HG02870 (cell line): Measurements from ENCODE around the gene HIKESHI.

Experiments used
- ATAC-seq: cut with Tn5 transposase; IDR thresholded peaks from one replicate; pipeline ENCODE4 v1.9.1; 2021; ENCODE audit warnings: mild to moderate bottlenecking, moderate library complexity; ENCODE audit not compliant: unreplicated experiment

HIKESHI gene

GRCh38 chr11:86374069-86374468 lies 72.0 kb downstream of the HIKESHI start:
- ATAC-seq: no peak

DNA sequence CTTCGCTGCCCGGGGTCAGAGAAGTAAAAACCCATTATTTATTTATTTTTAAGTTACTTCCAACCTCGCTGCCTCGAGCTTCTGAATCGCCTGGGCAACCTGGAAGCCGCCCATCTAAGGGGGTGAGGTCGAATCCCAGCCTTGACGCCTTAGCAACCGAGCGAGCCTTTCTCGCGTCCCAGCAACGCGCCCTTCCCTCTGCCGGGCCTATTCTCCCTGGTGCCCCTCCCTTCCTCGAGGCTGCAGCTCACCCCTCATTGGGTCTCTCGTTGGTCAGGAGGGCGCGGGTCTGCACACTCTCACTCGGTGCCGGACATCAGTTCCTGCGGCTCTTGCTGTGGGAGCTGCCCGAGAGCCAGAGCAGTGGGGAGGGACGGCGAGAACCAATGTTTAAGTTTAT lies 72.5 kb downstream of the HIKESHI start, which contains the start of gene CCDC81:
Gene CCDC81, plus strand, starts transcription at position 302 of the 400 bp plus-strand sequence. CDS start 277 bp downstream, outside the sequence.
- no peak for ATAC-seq

- ATAC-seq: no peak
Observed at GRCh38 chr11:86377972-86378371, 75.9 kb downstream of the HIKESHI start.

DNA sequence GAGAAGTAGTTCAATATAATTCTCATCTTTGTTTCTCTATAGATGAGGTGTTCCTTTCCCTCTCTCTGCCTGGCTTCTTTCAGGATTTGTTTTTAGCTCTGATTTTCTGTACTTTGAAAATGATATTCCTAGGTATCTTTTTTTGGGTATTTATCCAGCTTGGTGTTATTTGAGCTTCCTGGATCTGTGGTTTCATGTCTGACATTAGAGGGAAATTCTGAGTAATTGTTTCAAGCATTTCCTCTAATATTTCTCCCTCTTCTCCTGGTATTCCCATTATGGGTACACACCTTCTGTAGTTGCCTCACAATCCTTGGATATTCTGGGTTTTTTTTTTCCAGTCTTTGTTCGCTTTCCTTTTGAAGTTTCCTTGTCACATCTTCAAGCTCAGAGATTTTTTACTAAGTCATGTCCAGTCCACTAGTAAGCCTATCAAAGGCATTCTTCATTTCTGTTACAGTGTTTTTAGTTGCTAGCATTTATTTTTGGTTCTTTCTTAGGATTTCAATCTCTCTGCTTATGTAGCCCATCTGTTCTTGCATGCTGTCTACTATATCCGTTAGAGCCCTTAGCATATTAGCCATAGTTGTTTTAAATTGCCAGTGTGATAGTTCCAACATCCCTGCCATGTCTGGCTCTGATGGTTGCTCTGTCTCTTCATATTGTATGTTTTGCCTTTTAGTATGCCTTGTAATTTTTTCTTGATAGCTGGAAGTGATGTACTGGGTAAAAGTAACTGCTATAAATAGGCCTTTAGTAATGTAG lies 78.4 kb downstream of the HIKESHI start:
- ATAC-seq: no peak

DNA sequence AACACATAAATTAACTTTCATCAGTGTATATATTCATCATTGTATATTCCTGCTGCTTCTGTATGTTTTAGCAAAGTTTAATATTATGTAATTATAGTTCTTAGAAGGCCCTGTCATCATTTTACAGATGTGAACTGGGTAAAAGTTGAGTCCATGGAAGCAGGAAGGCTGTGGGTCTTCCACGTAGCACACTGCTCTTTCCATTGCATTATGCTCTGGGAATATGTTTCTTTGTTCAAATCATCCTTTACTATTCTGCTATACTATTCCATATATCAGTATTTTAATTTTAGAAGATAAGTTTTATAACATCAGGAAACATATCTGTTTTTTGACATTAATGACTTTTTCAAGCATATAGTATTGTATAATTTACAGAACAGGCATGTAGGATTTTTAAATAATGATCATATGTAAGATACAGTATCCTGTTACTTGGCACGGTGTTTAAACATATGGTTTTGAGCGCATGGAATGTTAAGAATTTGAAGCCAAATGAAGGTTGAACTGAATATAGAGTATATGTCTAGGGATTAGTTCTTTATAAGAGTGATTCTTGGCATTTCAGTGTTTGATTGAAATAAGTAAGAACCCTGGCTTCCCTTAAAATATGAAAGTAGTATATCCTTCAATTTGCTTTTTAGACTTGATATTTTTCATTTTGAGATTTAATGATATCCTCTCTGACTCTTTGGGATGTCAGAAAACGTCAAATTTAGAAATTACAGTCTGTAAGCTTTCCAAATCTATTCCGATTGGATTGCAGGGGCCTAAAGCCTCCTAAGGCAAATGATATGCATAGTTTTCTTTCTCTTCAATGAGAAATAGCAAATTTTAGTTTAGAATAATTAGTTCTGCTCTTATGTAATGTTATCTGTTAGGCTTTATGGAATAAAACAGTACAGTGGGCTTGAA lies 81.3 kb downstream of the HIKESHI start:
- ATAC-seq: no peak

- ATAC-seq: no peak
Observed at GRCh38 chr11:86386283-86386682, 84.2 kb downstream of the HIKESHI start.

GRCh38 chr11:86386746-86387145 lies 84.7 kb downstream of the HIKESHI start:
- ATAC-seq: no peak

DNA sequence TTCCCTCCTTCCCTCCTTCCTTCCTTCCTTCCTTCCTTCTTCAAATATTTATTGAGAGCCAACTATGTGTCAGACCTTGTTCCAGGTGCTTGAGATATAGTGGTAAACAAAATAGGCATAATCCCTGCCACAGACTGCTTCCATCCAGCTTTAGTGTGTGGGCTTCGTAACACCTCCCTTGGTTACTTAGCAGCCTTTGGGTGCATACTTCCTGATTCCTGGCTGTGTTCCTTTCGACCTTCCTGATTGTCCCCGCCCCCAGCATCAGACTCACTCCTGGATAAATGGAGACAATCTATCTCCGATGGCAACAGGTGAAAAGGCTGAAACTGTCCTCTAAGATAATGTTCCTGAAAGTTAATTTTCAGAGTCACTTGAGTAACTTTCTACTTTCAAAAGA lies 86.2 kb downstream of the HIKESHI start:
- no peak for ATAC-seq

- no peak for ATAC-seq
Observed at GRCh38 chr11:86390487-86390886, 88.4 kb downstream of the HIKESHI start.

GRCh38 chr11:86395061-86395551 lies 93.1 kb downstream of the HIKESHI start:
- no peak for ATAC-seq
